WI38 (cell line): ENCODE measurements around the gene PAPPA.

Source experiments
- H3K4me3 ChIP-seq: 2 replicates; pipeline ENCODE4 v1.5.1; 2011; ENCODE audit warnings: low read depth, mild to moderate bottlenecking, control low read depth, low read length
- CTCF ChIP-seq: IDR thresholded peaks from 2 replicates; pipeline ENCODE4 v1.5.1; 2012; ENCODE audit warnings: low read depth, mild to moderate bottlenecking, control low read depth, low read length

Gene PAPPA

DNA sequence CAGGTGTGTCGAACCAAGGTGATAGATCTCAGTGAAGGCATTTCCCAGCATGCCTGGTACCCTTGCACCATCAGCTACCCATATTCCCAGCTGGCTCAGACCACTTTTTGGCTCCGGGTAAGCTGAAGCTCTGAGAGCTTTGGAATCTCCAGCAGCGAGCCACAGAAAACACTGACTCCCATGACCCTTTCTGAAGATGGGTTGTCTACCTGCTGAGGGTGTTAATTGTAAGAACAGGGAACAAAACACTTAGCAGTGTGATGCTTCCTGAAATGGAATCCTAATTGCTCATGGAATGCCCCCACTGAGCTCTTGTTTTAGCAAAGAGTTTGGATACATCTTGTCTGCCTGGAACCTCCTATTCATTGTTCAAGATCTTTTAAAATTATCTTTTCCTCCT, 177.7 kb downstream of the PAPPA start:
- TF ChIP-seq CTCF, result no peak
- no peak overlapping the region for H3K4me3 ChIP-seq

DNA sequence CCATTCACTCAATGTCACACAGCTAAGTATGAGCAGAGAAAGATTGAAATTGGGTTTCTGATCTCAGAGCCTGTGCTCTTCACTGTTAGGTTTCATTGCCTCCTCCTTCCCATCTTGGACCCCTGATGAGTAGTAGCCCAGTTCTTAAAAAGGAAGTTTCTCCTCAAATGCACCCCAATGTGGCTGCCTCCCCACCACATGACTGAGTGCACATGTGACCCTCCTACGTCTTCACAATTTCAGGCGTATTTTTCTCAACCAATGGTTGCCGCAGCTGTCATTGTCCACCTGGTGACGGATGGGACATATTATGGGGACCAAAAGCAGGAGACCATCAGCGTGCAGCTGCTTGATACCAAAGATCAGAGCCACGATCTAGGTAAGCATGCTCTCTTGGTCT, 178.5 kb downstream of the PAPPA start:
- TF ChIP-seq CTCF, result no peak
- H3K4me3 ChIP-seq, result no peak overlapping the region

- no peak overlapping the region for H3K4me3 ChIP-seq
- TF ChIP-seq CTCF, result no peak
Observed at GRCh38 chr9:116333254-116333653, 179.7 kb downstream of the PAPPA start.

DNA sequence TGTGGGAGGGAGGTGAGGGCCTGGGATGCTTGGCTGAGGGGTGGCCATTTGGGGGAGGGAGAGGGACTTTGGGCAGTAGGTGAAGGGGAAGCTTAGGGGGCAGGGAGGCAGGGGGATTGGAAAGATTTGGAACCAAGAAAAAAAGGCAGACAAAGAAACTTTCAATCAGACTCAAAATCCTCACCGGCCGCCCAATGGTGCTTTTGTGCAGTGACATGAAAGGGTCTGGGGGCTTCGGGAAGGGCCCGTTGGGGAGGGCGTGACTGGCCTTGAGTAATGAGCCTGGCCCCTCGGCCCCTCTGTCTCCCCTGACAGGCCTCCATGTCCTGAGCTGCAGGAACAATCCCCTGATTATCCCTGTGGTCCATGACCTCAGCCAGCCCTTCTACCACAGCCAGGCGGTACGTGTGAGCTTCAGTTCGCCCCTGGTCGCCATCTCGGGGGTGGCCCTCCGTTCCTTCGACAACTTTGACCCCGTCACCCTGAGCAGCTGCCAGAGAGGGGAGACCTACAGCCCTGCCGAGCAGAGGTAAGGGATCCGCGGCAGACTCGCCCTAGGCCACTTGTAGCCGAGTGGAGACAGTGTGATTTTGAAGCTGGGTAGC, 181.1 kb downstream of the PAPPA start:
- TF ChIP-seq CTCF, result no peak
- H3K4me3 ChIP-seq, result no peak overlapping the region

DNA sequence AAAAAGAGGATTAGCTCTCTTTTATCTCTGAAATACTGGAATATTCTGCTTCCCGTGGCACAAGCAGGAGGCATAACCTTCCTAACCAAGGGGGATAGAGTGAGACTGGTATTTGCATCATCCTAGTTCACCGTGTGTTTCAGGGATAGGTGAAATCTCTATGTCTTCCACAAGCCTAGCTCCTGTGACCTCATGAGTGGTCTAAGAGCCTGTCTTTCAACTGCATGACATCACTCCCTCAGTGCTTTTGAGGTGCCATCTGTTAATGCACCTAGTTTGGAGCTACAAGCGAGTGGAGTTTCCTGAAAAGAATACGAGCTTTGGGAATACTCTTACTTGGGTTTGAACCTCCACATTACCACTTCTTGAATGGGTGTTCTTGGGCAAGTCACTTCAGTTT, 181.8 kb downstream of the PAPPA start:
- no peak for TF ChIP-seq CTCF
- no peak overlapping the region for H3K4me3 ChIP-seq

- no peak for TF ChIP-seq CTCF
- no peak overlapping the region for H3K4me3 ChIP-seq
Observed at GRCh38 chr9:116336133-116336862, 182.7 kb downstream of the PAPPA start.

- no peak overlapping the region for H3K4me3 ChIP-seq
- no peak for TF ChIP-seq CTCF
Observed at GRCh38 chr9:116337015-116337414, 183.4 kb downstream of the PAPPA start.
